ENCODE data around the gene SLC13A3. TPM values are rescaled to one million over a fixed set of nuclear protein-coding genes. Genes with fewer than 3 reads are reported as not detected.

SLC13A3 gene
- polyA plus RNA-seq, 1 donor = 19.3 TPM

DNA sequence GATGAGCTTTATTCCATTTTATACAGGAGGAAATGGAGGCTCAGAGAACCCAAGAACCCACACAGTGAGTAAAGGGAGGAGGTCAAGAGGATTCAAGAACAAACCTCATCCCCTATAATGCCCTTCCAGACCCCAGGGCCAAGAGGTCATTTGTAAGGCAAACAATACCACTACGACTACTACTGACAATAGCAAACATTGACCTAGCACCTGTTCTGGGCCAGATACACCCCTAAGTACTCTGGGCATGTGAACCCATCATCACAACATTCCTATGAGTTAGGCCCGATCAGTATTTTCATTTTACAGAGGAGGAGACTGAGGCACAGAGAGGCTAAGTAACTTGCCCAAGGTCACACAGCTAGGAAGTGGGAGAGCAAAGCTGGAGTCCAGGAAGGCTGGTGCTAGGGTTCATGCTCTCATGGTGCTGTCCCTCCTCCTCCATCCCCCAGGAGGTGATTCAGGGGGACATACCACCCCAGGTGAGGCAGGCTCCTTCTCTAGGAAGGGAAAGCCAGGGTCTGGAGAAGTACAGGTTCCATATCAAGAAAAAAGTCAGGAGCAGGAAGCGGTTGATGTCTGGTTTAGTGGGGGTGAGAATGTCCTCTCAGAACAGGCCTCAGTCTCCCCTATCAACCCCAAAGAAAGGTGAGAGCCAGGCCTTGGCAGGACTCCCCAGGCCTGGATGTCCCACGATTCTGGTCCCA is 13.7 kb downstream of the SLC13A3 start:
- DNase-seq = no peak

DNA sequence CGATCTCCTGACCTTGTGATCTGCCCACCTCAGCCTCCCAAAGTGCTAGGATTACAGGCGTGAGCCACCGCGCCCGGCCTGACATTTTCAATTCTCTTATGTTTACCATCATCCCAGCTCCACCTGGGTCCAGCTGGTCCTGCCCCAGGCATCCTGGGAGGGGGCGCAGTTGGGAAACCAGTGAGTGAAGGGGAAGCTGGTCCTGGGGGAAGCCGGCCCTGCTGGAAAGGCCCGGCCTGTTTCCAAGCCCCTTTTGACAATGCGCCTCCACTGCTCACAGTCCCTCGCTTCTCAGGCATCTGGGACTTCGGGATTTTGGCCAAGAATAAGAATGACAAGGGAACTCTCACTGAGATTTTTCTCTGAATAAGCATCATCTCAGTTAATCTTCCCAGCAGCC is 14.2 kb downstream of the SLC13A3 start:
- DNase-seq = no peak

DNA sequence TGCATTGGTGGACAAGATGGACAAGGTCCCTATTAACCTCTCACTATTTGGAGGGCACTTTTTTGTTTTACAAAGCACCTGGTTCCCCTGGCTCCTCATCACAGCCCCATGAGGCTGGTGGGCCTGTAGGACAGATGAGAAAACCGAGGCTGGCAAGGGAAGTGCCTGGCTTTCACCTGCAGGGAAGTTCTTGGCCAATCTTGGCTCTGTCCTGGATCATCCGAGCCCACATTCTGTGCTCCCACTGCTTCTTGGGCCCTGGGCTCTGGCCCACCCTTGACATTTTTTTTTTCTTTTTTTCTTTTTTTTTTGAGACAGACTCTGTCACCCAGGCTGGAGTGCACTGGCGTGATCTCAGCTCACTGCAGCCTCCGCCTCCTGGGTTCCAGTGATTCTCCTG is 14.7 kb downstream of the SLC13A3 start:
- no peak for DNase-seq

DNA sequence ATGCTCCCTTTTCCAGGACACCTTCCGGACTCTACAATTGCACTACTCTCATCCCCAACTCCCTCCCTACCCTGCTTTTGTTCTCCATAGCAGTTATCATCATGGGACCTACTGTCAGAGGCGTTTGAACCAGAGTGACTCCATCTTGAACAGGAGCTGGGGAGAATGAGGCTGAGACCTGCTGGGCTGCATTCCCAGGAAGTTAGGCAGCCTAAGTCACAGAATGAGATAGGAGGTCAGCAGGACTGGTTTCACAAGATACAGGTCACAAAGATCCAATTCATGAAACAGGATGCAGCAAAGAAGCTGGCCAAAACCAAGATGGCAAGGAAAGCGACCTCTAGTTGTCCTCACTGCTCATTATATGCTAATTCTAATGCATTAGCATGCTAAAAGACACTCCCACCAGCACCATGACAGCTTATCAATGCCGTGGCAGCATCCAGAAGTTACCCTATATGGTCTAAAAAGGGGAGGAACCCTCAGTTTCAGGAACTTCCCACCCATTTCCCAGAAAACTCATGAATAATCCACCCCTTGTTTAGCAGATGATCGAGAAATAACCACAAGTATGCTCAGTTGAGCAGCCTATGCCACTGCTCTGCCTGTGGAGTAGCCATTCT is 15.6 kb downstream of the SLC13A3 start:
- no peak for DNase-seq

DNA sequence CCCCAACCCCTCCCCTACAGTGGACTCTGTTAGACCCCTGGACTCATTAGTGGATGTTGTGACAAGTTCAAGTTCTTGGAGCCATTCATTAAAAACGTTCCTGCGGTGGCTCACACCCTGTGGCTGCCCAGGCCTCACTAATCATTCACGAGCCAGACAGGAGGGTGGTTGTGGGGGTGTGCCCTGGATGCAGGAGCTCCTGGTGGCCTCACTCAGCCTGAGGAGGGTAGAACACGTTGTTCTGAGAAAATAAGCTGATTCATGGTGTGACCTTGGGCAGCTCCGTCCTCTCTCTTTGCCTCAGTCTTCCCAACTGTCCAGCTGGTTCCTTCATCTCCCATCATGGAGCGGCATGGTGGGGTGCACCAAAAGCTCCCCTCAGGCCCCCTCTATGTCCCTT is 16.7 kb downstream of the SLC13A3 start:
- DNase-seq = no peak

DNA sequence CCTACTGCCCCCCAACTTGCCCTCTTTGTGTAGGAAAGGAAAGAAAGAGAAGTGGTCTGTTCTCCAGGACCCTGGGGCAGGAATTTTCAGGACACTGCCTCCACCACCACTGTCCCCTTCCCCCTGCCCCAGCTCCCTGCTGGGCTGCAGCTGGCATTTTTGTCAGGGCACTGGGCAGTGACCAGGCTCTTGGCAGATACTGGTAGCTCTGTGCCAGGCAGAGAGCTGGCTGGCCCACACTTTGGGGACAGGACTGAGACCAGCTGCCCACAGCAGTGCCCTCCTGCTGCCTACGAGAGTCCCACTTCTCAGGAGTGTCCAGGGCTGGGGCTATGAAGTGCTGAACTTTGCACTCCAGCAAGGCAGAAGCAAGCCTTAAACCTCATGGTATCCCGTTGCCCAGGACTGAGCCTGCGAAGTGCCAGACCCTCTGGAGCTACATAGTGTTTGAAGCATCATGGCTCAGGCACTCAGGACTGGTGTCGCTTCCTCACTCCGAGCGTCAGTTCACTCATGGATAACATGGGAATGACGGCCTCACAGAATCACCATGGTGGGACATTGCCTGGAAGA is 19.3 kb downstream of the SLC13A3 start:
- DNase-seq = no peak

DNA sequence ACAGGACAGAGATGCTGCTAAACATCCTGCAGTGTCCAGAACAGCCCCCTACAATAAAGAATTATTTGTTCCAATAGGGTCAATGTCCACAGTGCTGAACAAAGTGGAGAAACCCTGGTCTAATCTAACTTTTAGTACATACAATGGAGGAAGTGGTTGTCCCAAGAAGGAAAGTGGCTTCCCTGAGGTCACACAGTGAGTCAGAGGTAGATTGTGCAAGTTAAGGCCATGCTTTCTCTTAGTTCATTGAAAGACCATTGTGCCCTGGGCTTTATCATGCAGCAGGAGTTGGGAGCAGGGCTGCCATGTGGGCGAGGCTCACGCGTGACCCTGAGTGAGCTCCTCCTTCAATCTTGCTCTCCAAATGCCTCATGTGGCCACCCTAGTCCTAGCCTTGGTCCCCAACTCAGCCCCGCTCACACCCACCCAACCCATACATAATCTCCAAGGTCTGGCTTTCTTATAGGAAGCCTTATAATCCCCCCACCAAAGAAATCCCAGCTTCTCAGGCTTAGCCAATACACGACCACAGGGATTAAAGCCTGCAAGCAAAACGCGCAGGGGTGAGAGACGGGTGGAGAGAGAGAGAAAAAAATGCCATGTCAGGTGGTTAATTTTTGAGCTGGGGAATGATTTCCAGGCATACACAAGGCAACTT is 19.9 kb downstream of the SLC13A3 start:
- no peak for DNase-seq

DNA sequence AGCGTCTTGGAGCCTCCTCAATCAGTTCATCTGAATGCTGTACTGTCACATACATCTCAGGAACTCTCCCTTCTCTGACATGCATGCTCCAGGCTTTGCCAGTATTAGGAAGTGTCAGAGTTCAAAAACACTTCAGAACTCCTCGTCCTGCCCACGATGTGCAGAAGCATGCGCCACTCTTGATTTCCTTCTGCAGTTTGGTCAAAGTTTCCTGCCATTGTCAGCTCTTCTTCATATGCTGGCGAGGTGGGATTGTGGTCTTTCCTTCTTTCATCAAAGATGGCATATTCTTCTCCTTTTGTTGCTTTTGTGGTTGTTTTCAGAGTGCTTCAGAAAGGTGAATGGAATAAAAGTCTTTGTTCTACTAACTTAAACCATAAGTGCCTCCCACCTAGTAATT is 21.0 kb downstream of the SLC13A3 start:
- DNase-seq = no peak

DNA sequence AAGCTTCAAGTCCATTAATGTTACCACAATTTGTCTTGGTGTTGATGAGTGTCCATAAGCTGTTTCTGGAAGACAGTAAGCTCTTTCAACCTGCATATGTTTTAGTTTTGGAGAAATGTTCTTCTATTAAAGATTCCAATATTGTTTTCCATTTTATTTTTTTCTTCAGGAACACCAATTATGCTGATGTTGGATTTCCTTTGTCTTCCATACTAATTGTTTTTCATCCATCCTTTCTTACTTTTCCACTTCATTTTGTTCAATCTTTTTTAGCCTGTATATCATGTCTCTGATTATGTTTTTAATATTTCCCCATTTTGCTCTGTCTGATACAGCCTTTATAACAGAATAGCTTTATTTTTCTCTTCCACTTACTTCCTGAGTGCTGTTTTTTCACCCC is 21.9 kb downstream of the SLC13A3 start:
- no peak for DNase-seq

DNA sequence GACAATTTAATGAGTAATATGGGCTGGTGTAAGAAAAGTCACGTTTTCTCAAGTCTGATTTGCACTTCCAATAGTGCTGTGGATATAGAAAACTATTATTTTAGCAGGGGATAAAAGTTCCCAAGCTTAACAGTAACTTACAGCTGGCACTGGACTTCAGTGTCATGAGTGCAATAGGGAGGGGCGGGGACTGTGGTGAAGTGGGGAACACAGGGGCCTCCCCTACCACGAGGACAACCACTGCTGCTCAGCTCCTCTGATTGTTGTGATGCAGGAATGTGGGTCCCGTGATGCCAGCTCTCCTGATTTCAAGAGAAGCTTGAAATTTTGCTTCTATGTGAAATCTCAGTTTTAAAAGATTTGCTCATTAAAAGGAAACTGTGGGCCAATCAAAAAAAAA is 24.0 kb downstream of the SLC13A3 start:
- no peak for DNase-seq

DNA sequence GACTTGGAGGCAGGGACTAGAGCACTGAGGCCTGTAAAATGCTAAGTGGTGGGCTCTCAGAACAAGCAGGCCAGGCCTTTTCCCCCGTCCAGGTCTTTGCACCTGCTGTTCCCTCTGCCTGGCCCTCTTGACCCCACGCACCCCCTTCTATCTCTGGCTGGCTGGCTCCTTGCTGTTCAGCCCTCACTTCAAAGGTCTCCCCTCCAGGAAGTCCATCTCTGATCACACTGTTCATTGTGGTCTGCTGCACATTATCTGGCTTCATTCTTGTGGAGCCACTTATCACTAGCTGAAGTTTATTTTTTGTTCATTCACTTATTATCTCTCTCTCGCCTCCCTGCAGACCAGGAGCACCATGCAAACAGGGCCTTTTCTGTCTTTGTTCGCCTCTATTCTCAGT is 24.5 kb downstream of the SLC13A3 start:
- DNase-seq = no peak

DNA sequence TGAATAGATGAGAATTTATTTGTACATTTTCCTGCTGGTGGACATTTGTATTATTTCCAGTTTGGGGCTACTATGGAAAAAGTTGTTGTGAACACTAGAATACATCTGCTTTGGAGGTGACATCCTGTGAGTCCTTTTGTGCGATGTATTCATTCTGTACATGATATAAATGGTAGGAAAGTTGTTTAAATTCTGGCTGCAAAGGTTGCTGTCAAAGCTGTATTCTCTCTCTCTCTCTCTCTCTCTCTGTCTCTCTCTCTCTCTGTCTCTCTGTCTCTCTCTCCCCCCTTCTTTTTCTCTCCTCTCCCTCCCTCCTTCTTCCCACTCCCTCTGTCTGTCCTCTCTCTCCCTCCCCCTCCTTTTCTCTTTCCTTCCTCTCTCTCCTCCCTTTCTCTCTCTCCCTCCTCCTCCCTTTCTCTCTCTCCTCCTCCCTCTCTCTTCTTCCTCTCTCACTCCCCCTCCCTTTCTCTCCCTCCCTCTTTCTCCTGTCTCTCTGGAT is 25.3 kb downstream of the SLC13A3 start:
- no peak for DNase-seq

DNA sequence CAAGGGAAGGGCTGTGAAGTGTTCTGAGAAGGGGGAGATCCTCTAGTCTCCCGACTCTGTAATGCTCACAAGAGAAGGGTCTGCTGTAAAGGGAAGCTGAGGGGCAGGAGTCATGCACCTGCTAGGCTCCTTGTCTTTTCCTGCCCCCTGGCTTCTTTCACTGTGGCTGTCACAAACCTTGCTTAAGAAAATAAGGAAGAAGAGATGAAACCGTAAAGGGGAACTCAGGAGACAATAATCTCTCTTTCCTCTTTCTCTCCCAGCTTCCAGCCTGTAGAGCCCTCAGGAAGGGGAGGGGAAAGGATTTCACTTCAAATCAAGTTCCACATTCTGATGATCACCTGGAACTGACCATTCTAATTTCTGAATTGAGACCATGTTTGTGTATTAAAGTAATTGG is 26.3 kb downstream of the SLC13A3 start:
- no peak for DNase-seq

DNA sequence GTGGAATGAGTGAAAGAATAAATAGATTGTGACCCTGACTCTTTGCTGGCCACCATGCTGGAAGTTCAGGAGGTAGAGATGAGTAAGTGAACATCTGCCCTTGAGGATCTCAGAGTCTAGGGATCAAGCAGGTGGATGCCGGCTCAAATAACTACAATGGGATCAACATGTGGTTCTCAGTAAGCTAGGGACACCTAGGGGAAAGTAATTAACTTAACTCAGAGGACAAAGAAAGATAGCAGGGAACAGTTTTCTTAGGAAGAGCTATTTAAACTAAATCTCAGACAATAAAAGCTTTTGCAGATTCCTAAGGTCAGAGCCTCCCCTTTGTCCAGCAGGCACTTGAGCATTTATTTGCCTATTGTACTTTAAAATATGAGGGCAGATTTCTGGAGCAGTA is 29.1 kb downstream of the SLC13A3 start:
- no peak for DNase-seq

DNA sequence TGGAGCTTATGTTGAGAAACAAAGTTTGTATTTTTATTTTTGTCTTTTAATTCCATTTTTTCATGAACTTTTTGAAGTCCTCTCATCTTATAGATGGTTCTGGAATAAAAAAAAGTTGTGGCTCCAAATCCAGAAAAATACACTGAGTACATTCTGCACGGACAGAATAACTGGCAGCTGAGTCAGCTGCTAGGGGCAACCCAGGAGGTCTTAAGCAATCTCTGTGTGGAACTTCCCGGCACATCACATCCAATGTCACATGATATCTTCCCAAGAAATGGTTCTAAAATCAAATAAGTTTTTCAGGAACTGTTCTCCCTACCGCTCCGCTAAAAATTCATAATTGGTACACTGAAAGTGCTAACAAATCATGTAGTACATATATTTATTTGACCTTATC is 29.8 kb downstream of the SLC13A3 start:
- no peak for DNase-seq

DNA sequence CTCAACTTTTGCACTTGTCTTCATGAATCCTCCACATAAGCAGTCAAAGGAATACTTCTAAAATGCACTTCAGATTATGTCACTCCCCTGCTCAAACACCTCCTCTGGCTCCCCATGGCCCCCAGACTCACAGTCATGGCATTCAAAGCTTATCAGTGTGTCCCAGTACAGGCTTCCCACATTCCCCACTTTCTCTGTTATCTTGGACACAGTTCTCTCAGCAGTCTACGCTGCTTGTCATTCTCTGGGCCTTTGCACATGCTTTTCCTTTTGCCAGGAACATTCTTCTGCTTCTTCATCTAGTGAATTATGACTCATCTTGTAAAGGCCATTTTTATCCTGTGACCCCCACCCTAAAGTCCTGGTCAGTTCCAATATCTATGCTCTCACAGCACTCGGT is 31.8 kb downstream of the SLC13A3 start:
- no peak for DNase-seq

DNA sequence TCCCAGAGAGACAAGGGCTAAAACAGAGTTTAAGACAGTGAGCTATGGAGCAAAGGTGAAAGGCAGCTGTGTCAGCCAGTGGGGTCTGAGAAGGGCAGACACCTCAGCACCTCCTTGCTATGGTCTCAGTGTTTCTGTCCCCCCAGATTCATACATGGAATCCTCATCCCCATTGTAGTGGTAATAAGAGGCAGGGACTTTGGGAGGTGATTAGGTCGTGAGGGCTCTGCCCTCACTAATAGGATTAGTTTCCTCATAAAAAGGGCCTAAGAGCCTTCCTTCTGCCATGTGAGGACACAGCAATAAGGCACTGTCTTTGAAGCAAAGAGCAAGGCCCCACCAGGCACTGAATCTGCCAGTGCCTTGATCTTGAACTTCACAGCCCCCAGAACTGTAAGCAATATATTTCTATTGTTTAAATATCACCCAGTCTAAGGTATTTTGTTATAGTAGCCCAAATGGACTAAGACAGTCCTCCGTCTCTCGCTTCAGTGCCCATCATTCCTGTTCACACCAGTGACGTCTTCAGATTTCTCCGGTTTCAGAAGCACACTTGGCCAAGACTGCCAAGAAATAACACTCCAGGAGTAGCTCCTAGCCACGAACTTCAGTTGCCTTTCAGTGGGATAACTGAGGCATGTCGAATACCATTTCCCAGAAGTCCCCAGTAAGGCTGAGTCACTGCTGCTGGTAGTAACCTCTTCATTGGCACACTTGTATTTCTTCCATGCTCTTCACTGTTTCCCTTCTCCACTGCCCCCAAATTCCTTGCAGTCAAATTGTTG is 32.8 kb downstream of the SLC13A3 start:
- no peak for DNase-seq

DNA sequence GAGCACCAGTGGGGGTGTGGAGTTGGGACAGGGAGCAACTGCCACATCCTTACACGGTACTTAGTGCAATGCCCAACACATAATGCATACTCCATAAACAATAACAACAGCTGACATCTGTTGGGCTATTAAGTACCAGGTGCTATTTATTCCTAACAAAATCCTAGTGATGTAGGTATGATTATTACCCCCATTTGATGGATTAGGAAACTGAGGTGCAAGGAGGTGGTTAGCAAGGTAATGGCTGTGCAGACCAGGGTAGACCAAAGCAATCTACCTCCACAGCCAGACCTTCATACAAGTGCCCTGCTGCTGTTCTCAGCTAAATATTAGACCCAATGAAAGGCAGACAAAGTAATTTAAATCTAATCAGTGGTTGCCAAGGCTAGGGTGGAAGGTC is 36.8 kb downstream of the SLC13A3 start:
- no peak for DNase-seq

DNA sequence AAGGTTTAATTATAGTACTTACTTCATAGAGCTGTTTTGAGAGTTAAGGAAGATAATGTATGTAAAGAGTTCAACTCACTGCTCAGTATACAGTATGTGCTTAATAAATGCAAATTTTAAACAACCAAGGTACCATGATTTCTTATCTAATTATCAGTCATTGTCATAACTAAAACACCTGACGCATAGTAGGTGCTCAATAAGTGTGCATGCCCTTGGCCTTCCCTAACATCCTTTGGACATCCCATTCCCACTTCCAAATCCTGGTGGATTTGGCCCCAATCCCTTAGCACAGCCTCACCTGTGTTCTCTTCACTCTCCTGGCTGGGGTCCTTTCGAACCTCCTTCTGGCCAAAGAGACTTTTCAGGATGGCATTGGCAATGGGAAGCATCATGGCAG is 41.1 kb downstream of the SLC13A3 start:
- no peak for DNase-seq

DNA sequence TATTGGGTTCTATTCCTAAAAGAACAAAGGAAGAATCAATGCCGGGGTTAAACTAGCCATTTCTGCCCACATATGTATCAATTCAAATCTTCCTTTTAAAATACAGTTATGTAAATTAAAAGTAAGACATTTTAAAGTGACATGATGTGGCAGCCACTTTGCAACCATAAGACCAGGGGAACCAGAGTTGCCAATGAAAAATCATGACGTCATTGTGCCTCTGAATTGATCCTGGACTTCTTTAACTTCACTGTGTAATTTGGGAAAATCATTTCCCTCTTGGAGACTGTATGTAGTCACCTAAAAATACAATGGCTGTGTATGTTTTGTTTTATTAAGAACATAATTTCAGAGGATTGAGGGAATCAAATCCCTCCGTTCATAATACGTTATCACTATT is 42.2 kb downstream of the SLC13A3 start:
- no peak for DNase-seq

DNA sequence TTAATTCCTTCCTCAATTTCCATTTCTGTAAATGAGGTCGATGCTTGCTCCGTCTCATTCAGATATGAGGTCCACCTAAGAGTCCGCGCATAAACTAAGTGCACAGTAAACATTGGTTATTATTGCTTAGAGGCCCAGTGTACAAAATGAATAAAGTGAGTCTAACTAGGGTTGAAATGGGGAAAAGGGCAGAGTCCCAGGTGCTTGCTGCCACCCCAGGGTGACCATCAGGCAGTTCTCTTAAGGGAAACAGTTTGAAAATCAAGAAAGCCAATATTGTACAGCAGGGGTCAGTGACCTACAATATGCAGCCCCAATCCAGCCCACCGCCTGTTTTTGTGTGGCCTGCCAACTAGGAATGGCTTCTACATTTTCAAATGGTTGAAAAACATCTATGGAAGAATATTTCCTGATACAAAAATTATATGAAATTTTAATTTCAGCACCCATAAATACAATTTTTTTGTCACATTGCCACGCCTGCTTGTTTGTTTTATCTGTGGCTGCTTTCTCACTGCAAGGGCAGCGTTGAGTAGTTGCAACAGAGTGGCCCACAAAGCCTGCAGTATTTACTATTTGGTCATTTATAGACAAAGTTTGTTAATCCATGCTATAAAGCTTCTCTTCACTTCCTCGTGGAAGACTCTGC is 43.3 kb downstream of the SLC13A3 start:
- DNase-seq = no peak

All from left kidney (tissue), 2 donors.